Upper lobe of right lung (tissue), 1 donor: ENCODE results near the gene SRPK3. TPM values are rescaled to one million over a fixed set of nuclear protein-coding genes. Genes with fewer than 3 reads are reported as not detected.

Experiments used
- ATAC-seq: fragments of 200-7000 bp; cut with Tn5 transposase; one replicate; pipeline ENCODE4 v1.9.1; 2020; ENCODE audit warnings: mild to moderate bottlenecking, moderate library complexity
- DNase-seq: peaks from one replicate; pipeline ENCODE4 v3.0.0-alpha.2; 2020
- H3K27ac ChIP-seq: fragments of 200-600 bp; one replicate; pipeline ENCODE4 v1.8.0; 2022
- H3K27me3 ChIP-seq: fragments of 200-600 bp; one replicate; pipeline ENCODE4 v1.8.0; 2022; ENCODE audit warnings: mild to moderate bottlenecking
- H3K36me3 ChIP-seq: fragments of 200-600 bp; one replicate; pipeline ENCODE4 v1.8.0; 2022
- H3K4me1 ChIP-seq: fragments of 200-600 bp; one replicate; pipeline ENCODE4 v1.8.0; 2022
- H3K4me3 ChIP-seq: fragments of 200-600 bp; one replicate; pipeline ENCODE4 v1.8.0; 2022; ENCODE audit warnings: mild to moderate bottlenecking
- H3K9me3 ChIP-seq: fragments of 200-600 bp; one replicate; pipeline ENCODE4 v1.8.0; 2022
- intact Hi-C: fragments of 100-400 bp; cut with DNase I; formaldehyde crosslinking; loops from one replicate; pipeline ENCODE4 v1.11.0; 2022
- total RNA-seq: library from RNA; stranded (reverse); fragmentation: NEBNext Ultra II Directional; extraction: Animal tissue kit (Norgen Biotek cat#: 25700); gene quantifications from one replicate; pipeline ENCODE4 v1.2.1, GENCODE V29; 2021
- TF ChIP-seq, protein P1 (sequence below): fragments of 200-600 bp; IDR thresholded peaks from one replicate; pipeline ENCODE4 v1.8.0; 2022; ENCODE audit warnings: antibody characterized with exemption
- donor health status: DM: no; HTN: yes; CAD: no; lungs with severe emphysema.

The SRPK3 gene
- total RNA-seq, 1 donor from 2014 or later = not detected

DNA sequence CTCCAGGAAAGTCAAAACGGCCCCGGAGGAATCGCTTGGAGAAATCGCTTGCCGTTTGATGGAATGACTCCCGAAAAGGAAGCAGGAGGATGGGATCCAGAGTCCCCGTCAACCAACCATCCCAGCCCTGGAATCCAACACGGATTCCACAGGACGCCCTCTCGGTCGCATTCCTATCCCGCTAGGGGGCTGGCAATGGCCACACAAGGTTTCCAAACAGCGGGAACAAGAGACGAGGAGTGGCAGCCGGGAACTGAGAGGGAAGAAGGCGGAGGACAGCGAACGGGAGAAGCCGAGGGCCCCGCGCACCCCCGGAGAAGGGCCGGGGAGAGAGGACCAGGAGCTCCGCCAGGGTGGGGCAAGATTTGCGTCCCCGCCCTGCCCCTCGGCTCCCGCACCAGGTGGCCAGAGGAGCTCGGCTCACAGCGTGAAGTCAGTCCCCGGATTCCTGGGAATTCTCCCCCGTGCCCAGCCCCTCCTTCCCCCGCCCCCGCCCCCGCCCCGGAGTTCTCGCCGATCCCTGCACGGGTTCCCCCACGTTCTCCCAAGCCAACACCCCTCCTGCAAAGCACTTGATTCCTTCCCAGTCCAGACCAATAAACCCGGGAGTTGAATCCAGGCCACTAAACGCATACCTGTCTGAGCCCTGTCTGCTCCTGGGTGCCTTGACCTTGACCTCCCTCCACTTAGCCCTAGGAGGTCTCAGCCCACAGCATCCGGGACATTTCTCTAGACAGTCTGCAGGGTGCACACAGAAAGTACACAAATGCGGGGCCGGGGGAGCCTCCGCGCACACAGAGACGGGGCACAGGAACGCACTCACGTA lies 48.1 kb downstream of the SRPK3 start:
- H3K4me3 ChIP-seq = peak overlapping the region; percentile 36
- ATAC-seq (no peak), DNase-seq (no peak)
- no peaks in the 10 kb centered on the region for H3K27me3 ChIP-seq
- no peaks in the 10 kb centered on the region for H3K9me3 ChIP-seq
- TF ChIP-seq, protein P1, sequence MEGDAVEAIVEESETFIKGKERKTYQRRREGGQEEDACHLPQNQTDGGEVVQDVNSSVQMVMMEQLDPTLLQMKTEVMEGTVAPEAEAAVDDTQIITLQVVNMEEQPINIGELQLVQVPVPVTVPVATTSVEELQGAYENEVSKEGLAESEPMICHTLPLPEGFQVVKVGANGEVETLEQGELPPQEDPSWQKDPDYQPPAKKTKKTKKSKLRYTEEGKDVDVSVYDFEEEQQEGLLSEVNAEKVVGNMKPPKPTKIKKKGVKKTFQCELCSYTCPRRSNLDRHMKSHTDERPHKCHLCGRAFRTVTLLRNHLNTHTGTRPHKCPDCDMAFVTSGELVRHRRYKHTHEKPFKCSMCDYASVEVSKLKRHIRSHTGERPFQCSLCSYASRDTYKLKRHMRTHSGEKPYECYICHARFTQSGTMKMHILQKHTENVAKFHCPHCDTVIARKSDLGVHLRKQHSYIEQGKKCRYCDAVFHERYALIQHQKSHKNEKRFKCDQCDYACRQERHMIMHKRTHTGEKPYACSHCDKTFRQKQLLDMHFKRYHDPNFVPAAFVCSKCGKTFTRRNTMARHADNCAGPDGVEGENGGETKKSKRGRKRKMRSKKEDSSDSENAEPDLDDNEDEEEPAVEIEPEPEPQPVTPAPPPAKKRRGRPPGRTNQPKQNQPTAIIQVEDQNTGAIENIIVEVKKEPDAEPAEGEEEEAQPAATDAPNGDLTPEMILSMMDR = no peak
- no peak overlapping the region for H3K27ac ChIP-seq
- H3K36me3 ChIP-seq = no peaks in the 10 kb centered on the region
- no peaks in the 10 kb centered on the region for H3K4me1 ChIP-seq
- intact Hi-C loops = no loop called here

- Histone ChIP-seq H3K27me3 (no peaks in the 10 kb centered on the region), H3K4me3 (peak overlapping the region; percentile 36)
- no peak for DNase-seq
These were observed 48.6 kb downstream of the SRPK3 start for GRCh38 chrX:153829549-153829798.

GRCh38 chrX:153829799-153830639 lies 49.2 kb downstream of the SRPK3 start, which contains the start of gene PDZD4:
PDZD4 (minus strand) TSS chrX:153830544; CDS start chrX:153830298, 246 bp downstream.
- ATAC-seq = peak; percentile 12
- H3K27me3 ChIP-seq = no peaks in the 10 kb centered on the region

More at GRCh38 chrX:153829549-153829798, 48.6 kb downstream of the SRPK3 start:
- H3K4me1 ChIP-seq = no peaks in the 10 kb centered on the region
- H3K36me3 ChIP-seq = no peaks in the 10 kb centered on the region
- H3K27ac ChIP-seq = no peak overlapping the region
- intact Hi-C loops = no loop called here
- TF ChIP-seq, protein P1 = no peak
- H3K9me3 ChIP-seq = no peaks in the 10 kb centered on the region
- ATAC-seq = no peak

DNA sequence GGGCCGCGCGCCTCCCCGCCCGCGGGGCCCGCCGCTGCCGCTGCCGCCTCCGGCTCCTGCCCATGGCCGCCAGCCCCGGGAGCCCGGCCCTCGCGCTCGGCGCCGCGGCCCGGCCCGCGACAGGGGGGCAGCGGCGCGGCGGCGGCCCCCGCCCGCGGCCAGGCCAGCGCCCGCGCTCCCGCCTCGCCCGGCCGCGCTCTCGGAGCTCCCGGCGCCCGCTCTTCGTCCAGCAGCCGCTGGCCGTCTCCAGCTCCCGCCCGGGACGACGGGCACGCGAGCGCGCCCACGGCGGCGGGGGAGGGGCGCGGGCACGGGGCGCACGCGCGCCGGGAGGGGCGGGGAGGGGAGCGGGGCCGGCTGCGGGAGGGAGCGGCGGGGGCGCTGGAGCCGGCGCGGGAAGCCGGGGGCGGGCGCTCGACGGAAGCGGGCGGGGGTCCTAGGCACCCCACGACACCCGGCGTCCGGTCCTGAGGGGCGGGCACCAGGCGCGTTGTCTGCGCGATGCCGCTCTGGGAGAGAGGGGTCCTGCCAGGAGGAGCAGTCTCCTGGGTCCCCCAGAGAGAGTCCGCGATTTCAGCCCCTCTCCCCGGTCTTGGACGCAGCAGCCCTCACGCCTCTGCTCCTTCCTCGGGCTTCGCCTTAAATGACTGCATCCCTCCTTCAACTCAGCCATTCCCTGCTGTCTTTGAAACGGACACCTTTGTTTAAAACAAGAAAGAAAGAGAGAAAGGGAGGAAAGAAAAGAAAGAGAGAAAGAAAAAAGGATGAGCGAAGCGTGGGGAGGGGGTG lies 50.0 kb downstream of the SRPK3 start:
- no peaks in the 10 kb centered on the region for H3K36me3 ChIP-seq
- TF ChIP-seq, protein P1 = no peak
- ATAC-seq (no peak), DNase-seq (no peak)
- no peaks in the 10 kb centered on the region for H3K4me1 ChIP-seq
- no peaks in the 10 kb centered on the region for H3K27me3 ChIP-seq
- H3K4me3 ChIP-seq = no peak overlapping the region
- no peak overlapping the region for H3K27ac ChIP-seq
- H3K9me3 ChIP-seq = no peaks in the 10 kb centered on the region
- intact Hi-C loops = no loop called here

More at GRCh38 chrX:153829799-153830639, 49.2 kb downstream of the SRPK3 start, which contains the start of gene PDZD4:
- H3K4me3 ChIP-seq = peak within 1 kb of the TSS; percentile 36
- DNase-seq = no peak
- H3K36me3 ChIP-seq = no peaks in the 10 kb centered on the region
- H3K27ac ChIP-seq = no peak within 1 kb of the TSS
- intact Hi-C loops = no loop called here
- TF ChIP-seq, protein P1 = no peak
- no peaks in the 10 kb centered on the region for H3K4me1 ChIP-seq
- no peaks in the 10 kb centered on the region for H3K9me3 ChIP-seq

GRCh38 chrX:153831429-153832150 lies 50.7 kb downstream of the SRPK3 start:
- DNase-seq = no peak
- no peaks in the 10 kb centered on the region for H3K27me3 ChIP-seq
- no peak overlapping the region for H3K27ac ChIP-seq
- ATAC-seq = no peak
- H3K9me3 ChIP-seq = no peaks in the 10 kb centered on the region
- H3K4me1 ChIP-seq = no peaks in the 10 kb centered on the region
- TF ChIP-seq, protein P1 = no peak
- intact Hi-C loops = no loop called here
- no peak overlapping the region for H3K4me3 ChIP-seq
- H3K36me3 ChIP-seq = no peaks in the 10 kb centered on the region
